ENCODE measurements around the gene ARSB.

Gene ARSB

DNA sequence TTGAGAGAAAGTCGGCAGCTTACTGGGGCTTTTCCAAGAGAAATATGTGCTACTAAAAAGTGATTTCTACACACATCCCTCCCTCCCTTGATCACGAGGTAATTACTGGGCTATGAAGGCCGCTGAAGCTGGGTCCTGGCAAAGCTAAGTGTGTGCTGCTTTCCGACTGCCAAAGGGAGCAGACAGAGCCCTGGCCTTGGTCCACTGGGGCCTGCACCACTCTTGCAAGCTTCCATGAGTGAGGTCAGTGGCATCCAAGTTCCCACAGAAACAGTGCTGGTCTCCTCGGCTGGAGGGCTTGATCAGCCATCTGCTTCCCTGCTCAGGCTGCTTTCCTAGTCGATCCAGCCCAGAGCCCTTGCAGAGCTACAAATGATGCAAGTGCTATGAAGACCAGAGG is 181.8 kb downstream of the ARSB start:
- DNase-seq = no peak

DNA sequence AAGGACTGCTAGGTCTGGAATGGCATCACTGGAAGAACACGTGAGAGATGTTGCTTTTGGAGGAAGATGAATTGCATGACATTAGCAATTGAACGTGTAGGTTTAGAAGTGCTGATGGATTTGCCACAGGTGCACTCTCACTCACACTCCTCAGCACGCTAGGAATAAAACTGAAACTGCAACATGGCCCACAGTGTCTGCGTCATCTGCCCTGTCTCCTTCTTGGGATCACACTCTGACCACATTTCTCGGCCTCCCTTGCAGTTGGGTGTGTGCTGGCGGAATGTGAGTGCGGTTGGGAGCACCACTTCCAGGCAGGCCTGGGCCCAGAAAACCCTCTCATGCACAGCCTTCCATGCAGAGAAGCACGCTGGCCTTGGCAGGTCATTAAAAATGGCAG is 183.7 kb downstream of the ARSB start:
- no peak for DNase-seq

DNA sequence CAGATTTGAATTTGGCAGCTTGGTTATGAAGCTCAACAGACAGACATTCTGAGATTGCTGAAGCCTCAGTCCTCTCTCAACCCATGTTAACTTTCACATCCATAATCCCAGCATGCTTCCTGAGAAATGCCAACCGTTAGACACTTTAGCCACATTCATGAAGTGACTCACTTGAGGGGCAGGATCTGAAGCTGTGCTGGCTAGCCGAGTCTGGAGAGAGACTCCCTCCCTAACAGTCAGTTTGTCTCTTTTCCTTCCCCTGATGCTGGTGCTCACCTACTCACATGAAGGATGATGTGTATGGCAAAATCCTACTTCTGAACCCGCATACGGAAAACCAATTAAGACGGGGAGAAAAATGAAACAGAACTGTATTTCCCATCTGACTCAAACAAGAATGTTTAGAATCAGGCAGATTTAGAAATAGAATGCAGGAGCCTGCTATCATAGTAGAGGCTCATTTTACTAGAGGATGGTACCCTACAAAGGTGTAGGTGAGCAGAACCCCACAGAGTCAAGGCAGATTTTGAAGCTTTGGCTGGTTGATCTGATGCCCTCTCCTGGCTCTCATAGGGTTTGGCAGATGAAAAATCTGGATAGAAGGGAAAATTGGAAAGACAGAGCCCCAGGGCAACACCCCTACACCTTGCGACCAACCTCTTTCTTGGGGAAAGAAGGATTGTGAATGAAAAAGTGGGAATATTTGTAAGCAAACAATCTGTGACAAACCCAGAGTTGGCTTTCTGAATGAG is 185.7 kb downstream of the ARSB start:
- DNase-seq = no peak

DNA sequence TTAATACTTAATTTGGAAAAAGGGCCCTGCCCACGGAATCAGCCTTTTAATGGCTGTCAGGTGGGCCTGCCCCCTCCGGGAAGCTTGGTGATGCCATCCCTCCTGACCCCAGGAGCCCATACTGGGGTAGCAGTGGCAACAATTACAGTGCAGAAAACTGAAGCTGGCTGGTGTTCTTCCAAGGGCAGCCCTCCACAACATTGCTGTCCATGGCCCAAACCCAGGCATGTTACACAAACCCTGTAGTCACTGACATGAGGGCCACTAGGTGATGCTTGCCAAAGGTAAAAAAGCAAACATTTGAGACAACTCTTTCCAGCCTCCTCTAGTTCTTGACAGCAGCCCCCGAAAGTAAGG is 186.5 kb downstream of the ARSB start:
- no peak for DNase-seq

DNA sequence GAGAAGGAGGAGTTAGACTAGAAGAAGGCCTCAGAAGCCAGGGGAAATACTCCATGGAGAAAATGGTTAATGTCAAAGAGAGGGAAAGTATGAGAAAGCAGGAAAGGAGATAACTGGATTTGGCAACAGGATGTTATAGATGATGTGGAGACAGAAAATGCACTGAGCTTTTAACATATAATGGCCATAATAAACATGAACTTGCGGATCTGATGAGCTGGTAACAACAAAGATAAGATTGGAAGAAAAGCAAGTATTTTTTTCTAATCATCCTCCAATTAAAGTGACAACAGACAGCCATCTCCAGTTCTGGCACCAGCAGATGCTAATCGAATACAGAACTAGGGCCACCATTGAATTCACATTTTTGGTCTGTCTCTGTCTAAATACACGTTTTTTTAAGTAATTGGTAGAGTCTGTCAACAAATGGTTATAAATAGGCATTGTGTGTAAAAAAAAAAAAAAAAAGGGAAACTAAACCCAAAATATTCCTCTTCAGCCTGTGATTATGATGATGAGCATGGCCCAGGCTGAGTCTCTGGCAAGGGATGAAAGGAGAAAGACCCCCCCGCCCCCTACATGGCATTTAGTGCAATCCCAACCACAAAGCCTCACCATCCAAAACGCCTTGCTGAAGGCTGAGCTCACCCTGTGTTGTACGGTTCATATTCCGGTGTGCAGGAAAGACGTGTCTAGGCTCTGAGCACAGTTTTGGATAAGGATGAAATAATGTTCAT is 187.0 kb downstream of the ARSB start:
- no peak for DNase-seq

DNA sequence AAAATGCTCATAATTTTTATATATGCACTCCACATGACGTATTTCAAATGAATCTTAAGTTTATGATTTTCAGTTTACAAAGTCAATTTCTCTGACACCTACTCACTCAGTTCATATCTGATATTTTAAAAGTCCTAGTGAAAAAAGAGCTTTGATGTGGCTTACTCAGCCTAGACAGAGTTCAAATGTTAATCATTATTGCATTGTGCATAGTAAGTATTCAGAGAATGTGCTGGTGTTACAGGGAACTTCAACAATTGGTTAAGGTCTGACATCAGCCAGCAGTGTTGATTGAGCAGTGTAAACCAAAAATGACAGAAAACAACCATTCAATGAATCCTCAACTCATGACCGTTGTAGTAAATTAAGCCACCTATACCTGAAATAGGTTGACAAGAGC is 189.4 kb downstream of the ARSB start:
- no peak for DNase-seq

DNA sequence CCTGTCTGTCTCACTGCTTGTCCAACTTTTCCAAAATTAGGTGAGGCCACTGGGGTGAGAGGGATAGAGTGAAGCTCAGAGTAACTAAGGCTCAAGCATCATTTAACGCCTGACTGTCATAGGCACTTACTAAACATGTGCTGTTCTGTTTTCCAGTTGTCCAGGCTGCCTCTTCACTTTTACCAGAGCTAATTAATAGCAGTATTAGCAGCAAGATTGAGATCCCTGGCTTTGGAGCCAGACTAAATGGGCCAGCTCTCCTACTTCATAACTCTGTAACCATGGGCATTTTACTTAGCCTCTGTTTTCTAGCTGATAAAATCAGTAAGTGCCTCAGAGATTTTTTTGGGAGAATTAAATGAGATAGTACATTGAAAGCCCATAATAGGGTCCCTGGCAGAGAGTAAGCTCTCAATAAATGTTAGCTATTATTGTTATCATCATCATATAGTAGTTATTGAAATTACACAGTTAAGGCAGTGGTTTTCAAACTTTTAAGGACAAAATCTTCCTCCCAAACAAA is 190.4 kb downstream of the ARSB start:
- no peak for DNase-seq

DNA sequence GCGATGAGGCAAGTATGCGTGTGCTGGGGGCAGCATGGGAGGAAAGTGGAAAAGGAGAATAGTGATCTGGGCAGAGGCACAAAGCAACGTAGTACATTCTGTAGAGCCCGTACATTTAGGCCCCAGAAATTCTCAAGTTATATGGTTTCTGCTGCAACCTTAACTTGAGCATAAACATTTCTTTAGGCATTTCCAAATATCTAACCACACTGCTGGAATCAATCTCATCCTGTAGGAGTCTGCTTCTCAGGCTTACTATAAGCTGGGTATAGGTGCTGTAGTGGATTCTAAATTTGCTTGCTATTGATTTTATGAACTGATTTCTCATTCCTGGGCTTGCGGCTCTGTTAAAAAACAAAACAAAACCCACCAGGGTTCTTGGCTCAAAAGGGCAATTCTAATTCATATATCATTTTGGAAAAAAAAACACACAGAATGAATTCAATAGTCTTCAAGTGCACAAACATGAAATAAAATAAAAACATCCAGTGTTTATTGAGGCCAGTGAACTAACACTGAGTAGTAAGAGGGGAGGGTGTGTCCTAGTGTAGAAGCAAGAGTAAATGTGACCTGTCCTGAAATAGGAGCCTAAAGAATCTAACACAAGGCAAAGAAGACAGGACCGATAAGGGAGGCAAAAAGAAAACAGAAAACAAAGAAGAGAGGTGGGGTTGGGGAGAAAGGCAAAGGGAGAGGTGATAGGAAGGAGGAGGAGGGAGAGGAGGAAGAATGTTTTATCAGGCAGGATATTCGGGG is 191.0 kb downstream of the ARSB start:
- no peak for DNase-seq

DNA sequence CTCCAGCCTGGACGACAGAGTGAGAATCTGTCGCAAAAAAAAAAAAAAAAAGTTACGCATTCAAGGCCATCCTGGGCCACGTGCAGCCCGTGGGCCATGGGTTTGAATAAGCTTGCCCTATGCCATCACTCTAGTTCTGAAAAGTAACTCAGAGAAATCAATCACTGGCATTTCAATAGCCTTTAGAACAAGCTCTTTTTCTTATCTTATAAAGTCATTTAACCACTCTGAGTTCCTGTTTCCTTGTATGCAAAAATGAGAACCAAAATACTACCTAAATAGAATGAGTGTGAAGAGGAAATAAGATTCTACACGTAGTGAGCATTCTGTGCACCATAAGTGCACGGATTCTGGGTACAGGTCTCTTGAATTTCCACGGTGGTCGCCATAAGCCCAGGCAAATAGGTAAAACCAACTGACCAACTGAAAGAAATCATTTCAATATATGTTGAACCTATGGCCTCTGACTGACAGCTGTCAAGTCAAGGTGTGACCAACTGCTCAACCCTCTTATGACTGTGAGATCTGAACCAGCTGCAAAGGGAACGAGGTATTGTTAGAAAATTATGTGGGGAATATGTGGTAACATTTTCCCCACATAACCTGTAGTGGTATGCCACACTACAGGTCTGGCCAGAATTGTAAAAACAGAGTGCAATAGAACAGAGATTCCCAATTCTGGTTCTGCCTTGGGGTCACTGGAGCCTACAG is 192.6 kb downstream of the ARSB start:
- DNase-seq = no peak

DNA sequence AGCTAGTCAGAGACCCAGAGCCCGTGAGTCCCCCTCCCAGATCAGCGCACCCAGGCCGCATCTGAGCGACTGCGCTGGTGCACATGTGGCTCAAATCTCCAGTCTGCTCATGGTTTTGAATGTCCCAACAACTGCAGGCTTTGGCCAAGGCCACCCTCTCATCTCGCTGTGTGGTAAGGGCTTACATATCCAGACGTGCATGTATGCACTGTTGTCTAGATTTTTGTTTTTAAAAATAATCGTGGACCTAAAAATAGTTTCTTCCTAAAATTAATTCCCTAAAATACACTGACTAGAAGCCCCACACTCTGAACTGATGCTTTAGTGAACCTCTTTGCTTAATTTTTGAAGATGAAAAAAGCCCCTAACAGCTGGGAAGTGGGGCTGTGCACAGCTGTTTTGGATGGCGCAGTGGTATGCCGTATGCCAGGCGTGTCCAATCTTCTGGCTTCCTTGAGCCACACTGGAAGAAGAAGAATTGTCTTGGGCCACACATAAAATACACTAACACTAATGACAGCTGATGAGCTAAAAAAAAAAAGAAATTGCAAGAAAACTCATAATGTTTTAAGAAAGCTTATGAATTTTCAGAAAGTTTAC is 193.5 kb downstream of the ARSB start:
- no peak for DNase-seq

DNA sequence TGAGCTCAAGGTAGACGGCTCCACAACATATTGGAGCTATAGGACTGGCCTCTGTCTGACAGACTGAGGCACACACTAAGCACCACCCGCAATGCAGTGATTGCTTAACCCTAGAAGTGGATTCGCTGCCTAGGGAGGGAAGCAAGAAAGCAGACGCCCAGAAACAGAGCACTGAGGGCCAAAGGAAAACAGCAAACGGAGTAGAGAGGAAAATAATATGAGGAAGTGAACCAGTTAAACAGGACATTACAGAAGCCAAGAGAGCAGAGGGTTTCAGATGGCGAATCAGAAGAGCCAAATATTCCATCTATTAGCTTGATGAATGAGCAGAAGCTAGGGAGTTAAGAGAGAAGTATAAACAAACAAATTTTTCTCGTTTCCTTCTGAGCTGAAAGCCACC is 197.3 kb downstream of the ARSB start:
- peak; percentile 18 to 54 for DNase-seq

DNA sequence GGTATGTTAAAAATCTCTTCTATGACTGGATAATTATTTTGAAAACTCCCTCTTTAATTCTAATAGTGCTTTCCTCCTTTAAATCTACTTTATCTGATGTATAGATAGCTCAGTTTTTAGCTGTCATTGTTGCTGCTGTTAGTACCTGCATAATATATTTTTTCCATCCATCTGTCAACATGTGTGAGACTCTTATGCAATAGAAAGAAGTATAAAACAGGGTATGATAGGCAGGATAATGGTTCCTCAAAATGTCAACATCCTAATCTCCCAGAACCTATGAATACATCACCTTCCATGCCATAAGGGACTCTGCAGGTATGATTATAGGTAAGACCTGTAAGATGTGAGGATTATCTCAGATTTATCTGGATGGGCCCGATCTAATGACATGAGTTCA is 199.7 kb downstream of the ARSB start:
- DNase-seq = no peak

DNA sequence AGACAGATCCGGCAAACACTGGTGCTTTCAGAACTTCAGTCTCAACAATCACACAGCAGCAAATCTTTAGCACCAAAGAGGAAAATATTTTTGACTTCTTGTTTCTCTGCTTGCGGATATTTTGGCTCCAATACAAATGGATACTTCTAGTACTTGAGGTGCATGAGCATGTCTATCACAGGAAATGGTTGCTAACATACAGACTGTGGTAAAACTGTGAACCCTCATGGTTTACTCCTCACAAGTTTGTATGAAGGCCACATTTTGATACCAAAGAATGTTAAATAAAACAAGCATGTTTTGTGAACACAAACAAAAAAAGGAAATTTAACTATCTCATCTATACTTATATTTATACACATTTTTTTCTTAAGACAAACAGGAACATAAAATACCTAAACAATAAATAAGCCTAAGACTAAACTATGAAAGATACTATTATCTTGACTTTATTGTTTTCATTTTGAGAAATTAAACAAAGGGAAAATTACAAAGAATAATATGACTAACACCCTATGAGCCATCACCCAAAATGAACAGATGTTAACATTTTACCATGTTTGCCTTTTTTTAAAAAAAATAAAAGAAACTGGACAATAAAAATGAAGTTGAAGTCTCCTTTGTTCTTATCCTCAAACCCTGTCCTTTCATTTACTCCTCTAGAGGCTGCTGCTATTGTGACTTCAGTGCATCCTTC is 201.5 kb downstream of the ARSB start:
- DNase-seq = no peak

DNA sequence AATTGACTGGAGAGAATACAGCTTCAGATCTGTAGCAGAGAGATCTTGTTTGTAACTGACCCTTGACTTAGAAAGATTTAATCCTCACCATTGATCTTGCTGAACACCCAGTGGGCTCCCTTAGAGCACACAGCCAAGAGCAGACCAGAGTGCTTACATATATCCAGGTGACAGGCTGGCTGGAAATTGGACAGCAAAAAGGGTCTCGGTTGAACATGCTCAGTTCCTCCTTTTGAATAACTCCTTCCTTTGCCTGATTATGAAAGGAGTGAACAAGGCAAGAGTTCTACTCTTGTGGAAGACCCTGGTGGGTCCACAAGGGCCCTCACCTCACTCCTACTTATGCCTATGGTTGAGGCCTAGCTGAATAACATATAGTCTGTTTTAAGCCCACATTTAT is 202.4 kb downstream of the ARSB start:
- no peak for DNase-seq

DNA sequence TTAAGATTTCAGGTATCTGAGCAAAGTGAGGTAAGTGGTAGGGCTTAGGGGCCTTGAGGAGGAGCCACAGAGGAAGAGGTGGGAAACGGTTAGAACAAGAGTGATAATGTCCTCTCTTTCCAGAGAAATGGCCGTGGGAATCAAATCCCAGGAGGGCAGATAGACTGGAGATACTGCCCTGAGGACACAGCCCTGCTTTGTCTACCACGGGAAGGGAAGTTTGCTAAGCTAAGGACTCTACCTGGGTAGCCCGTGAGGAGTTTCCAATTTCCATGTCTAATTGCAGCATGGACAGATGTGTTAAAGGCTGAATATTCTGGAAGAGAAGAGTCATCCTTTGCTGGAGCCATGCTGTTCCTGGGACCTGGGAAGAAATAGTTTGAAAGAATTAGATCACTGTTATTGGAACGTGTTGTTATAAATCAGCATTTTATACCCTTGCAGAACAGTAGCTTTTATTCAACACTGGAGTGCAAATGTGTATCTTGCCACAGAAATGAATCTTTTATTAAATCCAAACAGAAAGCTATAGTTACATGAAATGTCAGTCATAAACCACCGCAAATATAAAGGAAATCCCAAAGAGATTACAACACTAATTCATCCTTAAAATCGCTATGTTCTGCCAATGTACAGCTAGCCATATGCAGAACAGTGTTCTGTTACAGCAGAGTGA is 203.4 kb downstream of the ARSB start:
- DNase-seq = no peak

DNA sequence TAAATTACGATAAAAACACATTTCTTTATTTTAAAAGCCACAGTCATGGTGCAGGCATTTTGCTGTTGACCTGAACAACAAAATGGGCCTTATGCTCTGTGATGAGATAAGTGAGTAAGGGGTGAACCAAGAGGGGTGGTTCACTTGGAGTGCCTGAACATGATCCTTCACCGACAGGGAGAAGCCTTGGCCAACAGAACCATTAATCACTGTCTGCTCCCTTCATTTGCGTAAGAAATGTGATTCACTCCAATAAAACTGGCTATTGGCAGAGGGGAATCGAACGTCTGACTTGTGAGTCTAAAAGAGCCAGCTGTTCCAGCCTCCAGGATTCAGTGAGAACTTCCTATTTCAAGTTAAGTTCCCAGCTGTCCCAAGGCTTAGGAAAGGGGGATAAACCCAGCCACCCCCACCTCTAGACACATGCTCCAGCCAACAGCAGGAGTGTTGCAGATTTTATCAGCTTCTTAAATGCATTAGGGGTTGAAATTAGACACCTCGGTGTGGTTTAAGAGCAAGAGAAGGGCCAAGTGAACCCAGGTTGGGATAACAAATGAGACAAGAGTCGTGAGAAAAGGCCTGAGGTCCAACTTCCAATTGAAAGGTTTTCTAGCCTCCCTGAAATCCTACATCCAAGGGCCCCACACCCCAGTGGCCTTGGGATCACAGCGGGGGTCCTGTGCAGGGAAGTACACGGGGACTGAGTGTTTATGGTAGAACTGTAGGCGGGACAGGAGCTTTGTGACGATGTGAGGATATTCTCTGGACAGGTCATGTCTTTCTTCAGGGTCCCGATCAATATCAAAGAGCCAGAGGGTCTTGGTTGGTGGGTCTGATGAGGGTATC is 205.1 kb downstream of the ARSB start:
- DNase-seq = no peak

DNA sequence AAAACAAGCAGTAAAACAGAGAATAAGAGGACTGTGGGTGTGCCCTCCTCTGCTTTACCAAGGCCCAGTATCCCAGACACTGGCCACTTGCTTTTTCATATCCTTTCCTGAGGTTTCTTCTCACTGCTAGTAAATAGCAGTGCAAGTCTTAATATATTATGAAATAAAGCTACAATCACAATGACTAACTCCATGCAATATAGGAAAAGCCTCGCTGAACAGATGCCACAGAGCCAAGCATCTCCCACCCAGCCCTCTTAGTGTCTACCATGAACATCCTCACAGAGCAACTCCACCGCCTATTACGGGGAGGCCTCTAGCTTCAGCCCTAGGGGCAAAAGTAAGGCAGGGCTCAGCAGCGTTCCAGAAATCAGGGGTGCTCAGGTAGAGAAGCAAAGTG is 205.8 kb downstream of the ARSB start:
- DNase-seq = no peak

DNA sequence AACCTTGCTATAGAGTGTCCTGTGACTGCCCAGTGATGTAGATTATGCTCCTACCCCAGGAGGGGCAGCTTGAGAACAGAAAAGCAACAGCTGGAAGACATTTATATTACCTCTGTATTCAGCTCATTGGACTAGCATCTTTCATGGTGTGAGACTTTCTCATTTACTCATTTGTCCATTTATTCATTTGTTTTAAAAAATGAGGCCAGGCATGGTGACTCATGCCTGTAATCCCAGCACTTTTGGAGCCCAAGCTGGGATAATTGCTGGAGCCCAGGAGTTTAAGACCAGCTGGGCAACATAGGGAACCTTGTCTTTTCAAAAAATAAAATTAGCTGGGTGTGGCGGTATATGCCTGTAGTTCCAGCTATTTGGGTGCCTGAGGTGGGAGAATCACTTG is 206.6 kb downstream of the ARSB start:
- DNase-seq = no peak

DNA sequence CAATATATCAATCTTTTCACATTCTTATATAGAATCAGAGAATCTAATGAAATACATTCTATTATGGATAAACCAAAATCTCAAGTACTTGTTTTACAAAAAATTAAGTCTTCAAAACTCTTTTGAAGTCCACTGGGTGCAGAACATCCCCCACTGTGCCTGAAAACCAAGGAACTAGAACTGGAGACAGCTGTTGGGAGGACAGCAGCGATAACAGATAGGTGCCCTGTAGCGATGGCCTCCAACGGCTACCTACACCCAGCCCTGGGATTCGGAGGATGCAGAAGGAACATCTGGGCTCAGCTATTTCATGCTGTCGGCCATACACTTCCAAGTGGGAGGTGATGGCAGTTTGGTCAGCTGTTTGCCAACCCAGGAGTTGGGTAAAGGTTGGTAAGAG is 207.2 kb downstream of the ARSB start:
- DNase-seq = no peak

DNA sequence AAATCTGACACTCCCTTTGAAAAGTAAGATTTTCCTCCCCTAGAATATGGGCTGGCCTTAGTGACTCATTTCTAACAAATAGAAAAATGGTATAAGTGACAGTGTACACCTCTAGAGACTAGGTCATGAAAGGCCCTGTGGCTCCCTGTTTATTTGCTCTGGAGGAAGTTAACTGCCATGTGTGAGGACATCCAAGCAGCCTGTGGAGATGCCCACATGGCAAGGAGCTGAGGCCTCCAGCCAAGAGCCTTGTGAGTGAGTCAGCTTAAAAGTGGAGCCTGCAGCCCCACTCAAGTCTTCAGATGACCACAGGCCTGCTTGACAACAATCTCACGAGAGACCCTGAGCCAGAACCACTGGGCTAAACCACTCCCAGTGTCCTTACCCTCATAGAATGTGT is 208.5 kb downstream of the ARSB start:
- DNase-seq = no peak

Data from inflammatory macrophage (primary cell).